HCT116 (cell line): ENCODE measurements around the gene UBE2G2.

Experiments
- CEBPB ChIP-seq: IDR thresholded peaks from 2 replicates; pipeline ENCODE4 v1.6.1; 2012; ENCODE audit warnings: low read depth
- CTCF ChIP-seq, 3 experiments: fragments of 200-600 bp in 1 of 3; sonication (generic) in 1 of 3; IDR thresholded peaks in 2 of 3; conservative IDR thresholded peaks in 1 of 3; 2 replicates each; pipeline ENCODE4 v1.5.1; 2012 to 2017; ENCODE audit warnings: low read depth in 2 of 3, low read length in 2 of 3, antibody characterized with exemption in 1 of 3, borderline replicate concordance in 1 of 3, control low read depth in 1 of 3, mild to moderate bottlenecking in 1 of 3, mixed read lengths in 1 of 3, mixed run types in 1 of 3, moderate library complexity in 1 of 3; ENCODE audit not compliant: insufficient read depth in 1 of 3
- EZH2phosphoT487 ChIP-seq: fragments of 200-600 bp; IDR thresholded peaks from 2 replicates; pipeline ENCODE4 v1.6.1; 2018; ENCODE audit warnings: antibody characterized with exemption, borderline replicate concordance
- FOSL1 ChIP-seq: IDR thresholded peaks from 2 replicates; pipeline ENCODE4 v1.6.1; 2012; ENCODE audit warnings: low read depth
- JUND ChIP-seq: IDR thresholded peaks from 2 replicates; pipeline ENCODE4 v1.6.1; 2012
- MAX ChIP-seq: IDR thresholded peaks from 2 replicates; pipeline ENCODE4 v1.6.1; 2012
- POLR2A ChIP-seq: IDR thresholded peaks from 2 replicates; pipeline ENCODE4 v1.7.0; 2011; ENCODE audit warnings: borderline replicate concordance; ENCODE audit not compliant: insufficient read depth, insufficient read length; ENCODE audit errors: extremely low read depth
- POLR2AphosphoS5 ChIP-seq: IDR thresholded peaks from 2 replicates; pipeline ENCODE4 v1.6.1; 2011; ENCODE audit warnings: mild to moderate bottlenecking, low read depth, low read length, moderate library complexity
- REST ChIP-seq: IDR thresholded peaks from 2 replicates; pipeline ENCODE4 v1.6.1; 2012; ENCODE audit warnings: low read depth
- SIN3A ChIP-seq: IDR thresholded peaks from 2 replicates; pipeline ENCODE4 v1.6.1; 2012; ENCODE audit warnings: low read depth
- SP1 ChIP-seq: IDR thresholded peaks from 2 replicates; pipeline ENCODE4 v1.6.1; 2012; ENCODE audit warnings: low read depth
- TCF7L2 ChIP-seq: IDR thresholded peaks from 2 replicates; pipeline ENCODE4 v1.7.0; 2011; ENCODE audit warnings: borderline replicate concordance, inconsistent platforms; ENCODE audit not compliant: insufficient read depth, insufficient read length; ENCODE audit errors: extremely low read depth
- ZNF274 ChIP-seq: fragments of 200-500 bp; sonication (Bioruptor generic); IDR thresholded peaks from 2 replicates; pipeline ENCODE4 v1.6.1; 2014; ENCODE audit warnings: mild to moderate bottlenecking, low read depth, low read length, inconsistent platforms

GRCh38 chr21:44734841-44735240, 66.8 kb downstream of the UBE2G2 start:
- TF ChIP-seq CTCF (IDR thresholded peaks at IDR 0.05 in 2 of 3, conservative IDR thresholded peaks at IDR 0.05 in 1 of 3; ENCODE audit: borderline replicate concordance in 1 of 3, insufficient read depth in 1 of 3, low read depth in 2 of 3, low read length in 2 of 3) (no peak), JUND (no peak), SP1 (no peak), POLR2AphosphoS5 (no peak), TCF7L2 (no peak), FOSL1 (no peak), EZH2phosphoT487 (no peak), ZNF274 (no peak), REST (no peak), SIN3A (no peak), MAX (no peak), POLR2A (no peak), CEBPB (no peak)
